GM19467 (cell line): ENCODE data around the gene TOP1.

Experiments used
- ATAC-seq: cut with Tn5 transposase; IDR thresholded peaks from one replicate; pipeline ENCODE4 v1.9.1; 2021; ENCODE audit warnings: mild to moderate bottlenecking, moderate library complexity; ENCODE audit not compliant: unreplicated experiment

TOP1 gene

GRCh38 chr20:41165001-41165882 lies 136.6 kb downstream of the TOP1 start:
- no peak for ATAC-seq

GRCh38 chr20:41166201-41167117 lies 137.8 kb downstream of the TOP1 start:
- ATAC-seq, result no peak

DNA sequence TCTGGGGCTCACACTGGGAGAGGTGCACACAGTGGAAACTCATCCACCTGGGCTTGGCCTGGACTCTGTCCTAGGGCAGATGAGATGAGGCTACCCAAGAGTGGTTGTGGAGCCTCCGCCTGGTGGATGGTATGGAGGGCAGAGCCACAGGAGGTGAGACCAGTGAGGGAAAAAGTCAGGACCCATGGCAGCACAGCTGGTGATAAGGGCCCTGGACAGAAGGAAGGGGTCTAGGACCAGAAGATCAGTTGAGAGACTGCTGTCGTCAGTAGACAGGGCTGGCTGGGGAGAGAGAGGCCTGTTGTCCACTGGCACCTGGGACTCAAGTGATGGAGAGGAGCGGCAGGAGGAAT lies 138.5 kb downstream of the TOP1 start:
- ATAC-seq, result no peak

DNA sequence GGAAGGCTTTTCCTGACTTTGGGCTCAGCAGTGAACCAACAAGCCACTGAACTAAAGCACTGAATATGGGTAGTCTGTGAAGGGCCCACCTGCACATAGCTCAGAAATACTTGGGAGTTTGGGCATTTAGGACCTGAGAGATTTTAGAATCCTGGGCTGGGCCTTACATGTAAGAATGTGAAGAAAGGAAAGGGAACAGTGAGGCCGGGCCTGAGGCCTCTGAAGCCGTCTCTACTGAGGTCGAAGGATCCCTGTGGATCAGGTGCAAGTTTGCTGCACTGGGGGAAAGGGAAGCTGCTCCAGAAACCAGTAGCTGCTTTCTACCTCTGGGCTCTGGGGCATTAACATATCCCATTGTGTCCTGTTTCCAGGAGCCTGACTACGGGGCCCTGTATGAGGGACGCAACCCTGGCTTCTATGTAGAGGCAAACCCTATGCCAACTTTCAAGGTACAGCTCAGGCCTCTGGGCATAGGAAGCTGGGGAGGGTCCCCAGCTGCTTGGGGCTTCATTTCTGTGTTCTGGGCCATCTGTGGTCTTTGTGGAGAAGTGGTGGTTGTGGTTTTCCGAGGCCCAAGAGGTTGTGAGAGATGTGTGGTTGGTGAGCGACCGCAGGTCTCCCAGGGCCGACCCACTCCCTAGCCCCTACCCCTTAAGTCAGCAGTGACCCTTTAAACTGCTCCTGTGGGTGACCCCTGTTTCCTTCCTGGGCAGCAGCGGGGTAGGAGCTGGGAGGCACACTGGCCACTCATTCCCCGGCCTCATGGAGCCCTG lies 139.0 kb downstream of the TOP1 start:
- no peak for ATAC-seq

- ATAC-seq, result no peak
Measured at GRCh38 chr20:41168281-41169161, 139.9 kb downstream of the TOP1 start.

DNA sequence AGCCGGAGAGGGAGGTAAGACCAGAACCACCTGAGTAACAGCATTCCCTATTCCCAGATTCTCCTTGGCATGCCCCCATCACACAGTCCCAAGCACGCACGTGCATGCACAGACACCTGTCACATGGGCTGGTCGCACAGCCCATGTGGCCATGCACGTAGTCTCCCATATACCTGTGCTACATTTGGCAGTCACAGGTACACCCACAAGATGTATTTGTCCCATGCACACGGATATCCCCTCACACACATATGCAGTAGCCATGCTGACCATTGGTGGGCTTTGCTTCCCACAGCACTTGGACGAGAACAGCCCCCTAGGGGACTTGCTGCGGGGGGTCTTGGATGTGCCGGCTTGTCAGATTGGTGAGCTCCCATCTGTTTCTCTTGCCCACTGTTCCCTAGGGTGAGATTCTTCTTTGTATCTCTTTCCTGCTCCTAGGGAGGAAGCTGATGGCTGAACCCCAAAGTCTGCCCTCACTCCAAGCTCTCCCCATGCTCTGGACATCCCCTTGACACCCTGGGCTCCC lies 140.6 kb downstream of the TOP1 start:
- ATAC-seq, result no peak

GRCh38 chr20:41169791-41170351 lies 141.2 kb downstream of the TOP1 start:
- no peak for ATAC-seq

GRCh38 chr20:41170386-41171105 lies 141.9 kb downstream of the TOP1 start:
- no peak for ATAC-seq

GRCh38 chr20:41171736-41172295 lies 143.2 kb downstream of the TOP1 start:
- ATAC-seq, result no peak

GRCh38 chr20:41172296-41173140 lies 143.9 kb downstream of the TOP1 start:
- no peak for ATAC-seq

GRCh38 chr20:41173161-41173721 lies 144.6 kb downstream of the TOP1 start:
- no peak for ATAC-seq

- ATAC-seq, result no peak
Measured at GRCh38 chr20:41173791-41174341, 145.2 kb downstream of the TOP1 start.
